Skin epidermis (tissue), 12 donors: Measurements from ENCODE around the gene PLEKHN1.

Source experiments
- H3K27ac ChIP-seq, 21 experiments: fragments of 200-600 bp; sonication (generic) in 11 of 21; one replicate each; pipeline ENCODE4 v1.5.0; 2020; ENCODE audit warnings: mild to moderate bottlenecking in 3 of 21, inconsistent platforms in 2 of 21, moderate library complexity in 2 of 21
- H3K4me3 ChIP-seq, 7 experiments: fragments of 200-600 bp; sonication (generic) in 2 of 7; one replicate each; pipeline ENCODE4 v1.5.0; 2020; ENCODE audit warnings: inconsistent platforms in 2 of 7, mild to moderate bottlenecking in 2 of 7, moderate library complexity in 1 of 7

Gene PLEKHN1, protein sequence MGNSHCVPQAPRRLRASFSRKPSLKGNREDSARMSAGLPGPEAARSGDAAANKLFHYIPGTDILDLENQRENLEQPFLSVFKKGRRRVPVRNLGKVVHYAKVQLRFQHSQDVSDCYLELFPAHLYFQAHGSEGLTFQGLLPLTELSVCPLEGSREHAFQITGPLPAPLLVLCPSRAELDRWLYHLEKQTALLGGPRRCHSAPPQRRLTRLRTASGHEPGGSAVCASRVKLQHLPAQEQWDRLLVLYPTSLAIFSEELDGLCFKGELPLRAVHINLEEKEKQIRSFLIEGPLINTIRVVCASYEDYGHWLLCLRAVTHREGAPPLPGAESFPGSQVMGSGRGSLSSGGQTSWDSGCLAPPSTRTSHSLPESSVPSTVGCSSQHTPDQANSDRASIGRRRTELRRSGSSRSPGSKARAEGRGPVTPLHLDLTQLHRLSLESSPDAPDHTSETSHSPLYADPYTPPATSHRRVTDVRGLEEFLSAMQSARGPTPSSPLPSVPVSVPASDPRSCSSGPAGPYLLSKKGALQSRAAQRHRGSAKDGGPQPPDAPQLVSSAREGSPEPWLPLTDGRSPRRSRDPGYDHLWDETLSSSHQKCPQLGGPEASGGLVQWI

DNA sequence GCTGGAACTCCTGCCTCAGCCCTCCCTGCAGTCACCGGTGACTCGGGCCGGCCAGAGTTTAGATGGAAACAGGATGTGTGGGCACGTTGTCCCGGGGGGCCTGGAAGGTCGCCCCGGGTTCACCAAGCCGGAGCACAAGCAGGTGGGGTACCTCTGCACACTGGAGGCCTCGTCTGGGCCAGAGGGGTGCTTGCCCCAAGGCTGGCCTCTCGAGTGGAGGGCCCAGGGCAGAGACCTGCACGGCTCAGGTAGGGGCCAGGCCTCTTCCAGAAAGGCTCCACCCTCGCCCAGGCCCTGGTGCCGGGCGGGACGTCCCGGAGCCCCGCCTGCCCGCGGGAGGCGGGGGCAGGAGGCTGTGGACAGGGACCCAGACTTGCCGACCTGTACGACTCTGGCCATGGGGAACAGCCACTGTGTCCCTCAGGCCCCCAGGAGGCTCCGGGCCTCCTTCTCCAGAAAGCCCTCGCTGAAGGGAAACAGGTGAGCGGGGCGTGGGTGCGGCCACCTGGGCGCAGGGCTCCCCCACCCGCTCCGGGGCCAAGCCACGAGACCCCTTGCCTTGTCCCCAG lies at the start of gene PLEKHN1:
TSS of gene PLEKHN1 (plus strand) at position 348 of the 569 bp plus-strand sequence. CDS start at position 398, 50 bp downstream.
- Histone ChIP-seq H3K4me3 (peak within 1 kb of the TSS; percentile 48 to 76 (median 61)), H3K27ac (peak within 1 kb of the TSS; percentile 42 to 98 (median 89))

DNA sequence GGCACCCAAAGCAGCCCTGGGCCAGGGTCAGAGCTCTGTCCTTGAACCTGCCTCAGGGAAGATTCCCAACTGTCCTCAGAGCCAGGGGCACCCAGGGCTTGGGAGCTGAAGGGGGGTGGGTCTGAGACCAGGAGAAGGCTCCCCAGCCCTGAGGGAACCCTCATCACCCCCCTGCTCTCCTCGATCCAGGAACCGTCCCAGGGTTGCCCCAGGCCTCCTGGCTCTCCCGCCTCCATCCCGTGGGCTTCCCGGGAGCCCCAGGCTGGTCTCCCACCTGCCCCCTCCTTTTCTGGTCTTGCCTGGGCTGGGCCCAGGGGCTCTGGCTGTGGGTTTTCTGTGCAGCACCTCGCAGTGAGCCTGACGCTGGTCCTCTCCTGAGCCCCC lies 49.2 kb upstream of the PLEKHN1 start:
- no peak overlapping the region for H3K4me3 ChIP-seq
- no peak overlapping the region for H3K27ac ChIP-seq

DNA sequence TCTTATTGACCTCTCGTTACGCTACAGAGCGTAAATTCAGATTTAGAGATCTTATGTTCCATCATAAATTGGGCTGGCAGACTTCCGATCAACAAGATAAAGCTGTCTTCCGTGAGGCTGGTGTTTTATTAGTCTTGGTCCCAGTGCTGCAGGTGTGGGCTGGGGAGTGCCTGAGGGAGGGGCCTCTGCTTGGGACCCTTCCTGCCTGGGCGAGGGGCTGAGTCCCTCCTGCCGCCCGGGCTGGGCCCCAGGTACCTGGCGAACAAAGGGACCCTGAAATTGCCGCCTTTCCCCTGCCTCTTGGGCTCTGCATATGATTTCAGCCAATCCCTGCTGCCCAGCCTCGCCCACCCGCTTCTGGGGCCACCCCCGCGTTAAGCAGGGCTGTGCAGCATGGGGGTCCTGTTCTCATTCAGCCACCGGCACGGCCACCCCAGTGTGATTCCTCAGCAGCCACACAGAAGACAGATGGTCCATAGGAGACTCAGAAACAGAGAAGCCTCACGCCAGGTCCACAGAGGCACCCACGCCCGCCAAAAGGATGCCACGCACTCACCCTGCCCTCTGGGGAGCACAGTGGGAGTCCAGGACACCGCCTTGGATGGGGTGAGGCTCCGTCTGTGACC lies 48.7 kb upstream of the PLEKHN1 start:
- Histone ChIP-seq H3K27ac (no peak overlapping the region), H3K4me3 (no peak overlapping the region)

DNA sequence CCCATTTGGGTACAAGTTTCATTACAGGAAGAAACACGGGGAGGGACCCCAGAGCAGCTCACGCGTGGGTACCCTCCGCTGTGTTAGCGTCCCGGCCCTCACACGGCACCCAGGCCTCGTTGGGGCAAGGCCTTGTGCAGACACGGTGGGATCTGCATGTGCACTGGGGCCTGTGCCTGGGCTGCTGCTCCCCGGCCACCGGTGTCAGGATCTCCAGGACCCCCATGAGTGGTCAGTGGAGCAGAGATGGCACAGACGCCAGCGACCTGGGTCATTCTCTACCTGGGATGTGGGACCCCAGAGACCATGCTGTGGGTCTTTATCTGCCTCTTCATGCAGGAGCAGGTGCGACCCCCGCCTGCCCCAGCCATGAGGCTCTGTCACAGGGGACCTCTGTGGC lies 47.9 kb upstream of the PLEKHN1 start:
- no peak overlapping the region for H3K27ac ChIP-seq
- H3K4me3 ChIP-seq, result no peak overlapping the region

DNA sequence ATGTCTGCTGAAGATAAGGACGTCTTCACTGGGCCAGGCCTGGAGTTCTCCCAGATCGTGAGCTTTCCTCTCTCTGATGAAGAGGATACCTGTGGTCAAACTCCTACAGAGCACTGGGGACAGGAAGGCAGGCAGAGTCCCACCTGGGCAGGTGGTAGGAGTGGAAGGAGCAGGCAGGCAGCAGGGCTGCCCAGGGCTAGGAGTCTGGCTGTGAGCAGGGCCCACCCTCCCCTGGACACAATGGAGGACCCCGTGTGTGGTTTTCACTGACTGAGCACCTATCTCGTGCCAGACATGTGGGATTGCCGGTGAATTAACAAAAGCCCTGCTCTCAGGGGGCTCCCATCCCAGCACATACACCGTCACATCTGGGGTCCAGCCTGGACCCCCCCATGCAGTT lies 47.4 kb upstream of the PLEKHN1 start:
- no peak overlapping the region for H3K4me3 ChIP-seq

DNA sequence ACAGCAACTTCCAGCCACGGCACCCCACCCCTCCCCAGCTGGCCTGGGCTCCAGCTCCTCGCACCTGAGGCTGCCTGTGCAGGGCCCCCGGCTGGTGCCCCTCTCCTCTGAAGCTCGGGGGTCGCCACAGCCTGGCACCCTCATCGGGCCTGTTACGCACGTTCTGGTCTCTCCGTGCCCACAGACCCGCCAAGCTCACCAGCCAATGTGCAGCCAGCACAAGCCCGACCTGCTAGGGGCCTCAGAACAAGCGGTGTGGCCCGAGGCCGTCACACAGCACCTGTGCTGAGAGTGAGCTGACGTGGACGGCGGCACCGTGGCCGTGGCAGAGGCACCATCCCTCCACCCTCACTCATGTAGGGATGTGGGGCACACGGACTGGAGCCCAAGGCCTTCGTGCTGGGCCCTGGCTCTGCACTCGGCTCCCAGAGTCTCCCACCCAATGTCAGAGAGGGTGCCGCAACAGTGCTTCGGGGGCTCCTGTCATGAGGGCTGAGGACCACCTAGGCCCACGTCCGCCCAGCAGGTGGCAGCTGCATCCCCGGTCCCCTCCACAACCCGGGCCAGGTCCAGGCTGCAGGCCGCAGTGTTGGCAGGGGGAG lies 46.9 kb upstream of the PLEKHN1 start:
- no peak overlapping the region for H3K27ac ChIP-seq

More for the DNA sequence above, 47.4 kb upstream of the PLEKHN1 start:
- H3K27ac ChIP-seq, result no peak overlapping the region

DNA sequence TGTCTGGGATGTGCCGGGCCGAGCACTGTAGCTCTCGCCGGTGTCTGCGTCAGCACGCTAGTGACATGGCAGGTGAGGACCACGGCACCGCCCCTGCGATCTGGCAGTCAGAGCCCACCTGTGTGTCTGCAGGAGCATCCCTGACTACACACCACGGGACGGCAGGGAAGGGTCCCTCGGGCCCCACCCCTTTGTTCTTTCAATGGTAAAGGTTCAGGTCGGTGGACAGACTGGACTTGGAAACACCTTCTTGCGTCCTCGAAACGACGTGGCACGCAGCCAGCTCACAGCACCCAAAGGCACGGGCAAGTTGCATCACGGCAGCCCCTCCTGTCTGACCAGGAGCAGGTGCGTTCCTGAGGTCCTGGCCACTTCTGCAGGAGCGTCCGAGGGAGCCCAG lies 46.3 kb upstream of the PLEKHN1 start:
- Histone ChIP-seq H3K27ac (no peak overlapping the region), H3K4me3 (no peak overlapping the region)

More for the DNA sequence above, 46.9 kb upstream of the PLEKHN1 start:
- no peak overlapping the region for H3K4me3 ChIP-seq

DNA sequence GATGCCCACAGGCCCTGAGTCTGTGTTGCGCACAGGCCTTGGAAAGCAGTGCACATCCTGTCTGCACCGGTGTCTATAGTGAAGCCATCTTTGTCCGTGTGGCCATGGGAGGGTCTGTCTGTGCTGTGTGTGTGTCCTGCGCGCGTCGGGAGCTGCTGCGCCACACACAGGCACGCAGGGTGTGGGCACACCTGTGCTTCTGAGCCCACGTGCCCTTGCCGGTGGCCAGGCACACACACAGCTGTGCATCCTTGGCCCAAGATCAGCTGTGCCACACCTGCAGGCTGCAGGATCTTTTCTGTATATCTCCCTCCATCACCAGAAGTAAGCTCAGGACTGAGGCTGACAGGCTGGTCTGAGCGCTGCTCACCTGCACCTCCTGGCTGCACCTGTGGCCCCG lies 45.8 kb upstream of the PLEKHN1 start:
- no peak overlapping the region for H3K4me3 ChIP-seq
- no peak overlapping the region for H3K27ac ChIP-seq

DNA sequence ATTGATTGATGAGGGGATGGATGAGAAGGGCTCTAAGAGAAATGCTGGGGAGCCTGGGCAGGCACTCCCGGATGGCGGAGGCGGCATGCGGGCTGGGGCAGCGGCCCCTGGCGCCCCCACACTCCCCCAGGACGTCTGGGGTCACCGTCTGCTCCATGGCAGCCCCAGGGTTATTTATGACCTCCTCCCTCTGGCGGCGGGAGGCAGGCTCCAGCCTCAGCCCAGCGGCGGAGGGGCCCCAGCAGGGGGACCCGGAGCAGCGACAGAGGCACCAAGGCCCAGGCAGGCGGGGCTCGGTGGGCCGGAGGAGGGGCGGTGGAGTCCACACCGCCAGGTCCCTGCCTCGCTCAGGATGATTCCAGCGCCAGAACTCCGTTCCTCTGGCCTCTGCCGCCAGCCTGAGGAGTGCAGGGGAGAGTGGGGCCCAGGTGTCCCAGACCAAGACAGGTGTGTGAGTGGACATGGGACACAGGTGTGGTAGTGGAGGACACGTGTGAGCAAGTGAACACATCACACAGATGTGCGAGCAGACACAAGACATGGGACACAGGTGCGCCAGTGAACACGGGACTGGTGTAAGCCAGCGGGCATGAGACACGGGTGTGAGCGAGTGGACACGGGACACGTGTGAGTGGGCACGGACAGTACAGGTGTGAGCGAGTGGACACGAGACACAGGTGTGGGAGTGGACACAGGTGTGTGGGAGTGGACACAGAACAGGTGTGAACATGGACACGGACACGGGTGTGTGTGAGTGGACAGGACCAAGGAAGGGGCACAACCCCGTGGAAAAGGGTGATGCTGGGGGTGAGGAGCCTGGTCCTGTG lies 45.1 kb upstream of the PLEKHN1 start:
- Histone ChIP-seq H3K27ac (no peak overlapping the region), H3K4me3 (no peak overlapping the region)

DNA sequence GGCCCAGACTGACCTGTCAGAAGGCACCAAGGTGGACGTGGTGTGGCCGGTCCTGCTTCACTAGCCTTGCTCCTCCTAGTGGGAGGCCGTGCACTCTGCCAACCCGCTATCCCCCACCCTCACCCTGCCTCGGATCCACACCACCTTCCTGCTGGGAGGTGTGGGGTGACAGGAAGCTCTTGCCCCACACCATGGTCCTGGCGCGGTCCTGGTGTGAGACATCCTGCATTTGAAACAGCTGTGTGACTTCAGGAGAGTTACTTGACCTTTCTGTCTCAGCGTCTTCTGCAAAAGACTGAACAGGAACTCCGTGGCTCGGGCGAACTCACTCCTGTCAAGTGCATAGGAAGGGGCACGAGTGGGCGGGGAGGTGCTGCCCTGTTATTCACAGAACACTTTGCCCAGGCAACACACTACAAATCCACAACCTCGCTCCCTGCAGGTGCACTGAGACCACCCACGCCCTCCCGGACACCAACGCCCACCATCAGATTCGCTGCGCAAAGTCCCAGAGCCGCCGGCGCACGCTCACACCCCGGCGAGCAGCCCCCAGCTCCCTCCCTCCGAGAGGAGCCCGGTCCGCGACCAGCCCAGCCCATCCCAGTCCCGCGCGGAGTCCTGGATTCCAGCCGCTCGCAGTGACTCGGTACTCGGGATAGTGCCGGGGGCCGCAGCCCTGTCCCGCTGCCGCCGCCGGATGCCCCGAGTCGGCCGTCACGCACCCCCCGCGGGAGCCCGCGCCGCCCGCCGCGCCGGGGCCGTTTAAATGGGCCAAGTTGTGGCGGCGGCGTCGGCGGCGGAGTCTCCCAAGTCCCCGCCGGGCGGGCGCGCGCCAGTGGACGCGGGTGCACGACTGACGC lies 42.9 kb upstream of the PLEKHN1 start, which contains the start of gene SAMD11:
TSS of gene SAMD11 (plus strand) at position 793 of the 860 bp plus-strand sequence. CDS start 509 bp downstream, outside the sequence.
- no peak within 1 kb of the TSS for H3K27ac ChIP-seq
- H3K4me3 ChIP-seq, result peak within 1 kb of the TSS; percentile 5 to 49 (median 32)

DNA sequence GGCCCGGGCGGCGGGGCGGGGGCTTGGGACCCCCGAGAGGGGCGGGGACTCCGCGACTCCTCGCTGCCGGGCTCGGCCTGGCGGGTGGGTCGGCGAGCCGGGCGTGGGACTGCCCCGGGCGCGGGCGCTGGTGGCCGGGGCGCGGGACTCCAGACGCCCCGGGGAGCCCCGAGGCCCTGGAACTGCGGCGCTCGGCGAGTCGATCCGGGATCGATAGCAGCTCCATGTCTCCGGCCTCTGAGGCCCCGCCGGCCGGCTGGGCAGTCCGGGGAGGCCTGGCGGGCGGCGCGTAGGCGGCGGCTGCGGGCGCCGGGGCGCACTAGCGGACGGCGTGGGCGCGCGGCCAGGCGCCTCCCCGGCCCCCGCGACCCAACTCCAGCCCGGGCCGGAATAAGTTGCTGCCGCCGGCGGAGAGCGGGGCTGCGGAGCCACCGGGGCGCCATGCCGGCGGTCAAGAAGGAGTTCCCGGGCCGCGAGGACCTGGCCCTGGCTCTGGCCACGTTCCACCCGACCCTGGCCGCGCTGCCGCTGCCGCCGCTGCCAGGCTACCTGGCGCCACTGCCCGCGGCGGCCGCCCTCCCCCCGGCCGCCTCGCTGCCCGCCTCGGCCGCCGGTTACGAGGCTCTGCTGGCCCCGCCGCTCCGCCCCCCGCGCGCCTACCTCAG lies 42.2 kb upstream of the PLEKHN1 start:
- no peak overlapping the region for H3K27ac ChIP-seq

DNA sequence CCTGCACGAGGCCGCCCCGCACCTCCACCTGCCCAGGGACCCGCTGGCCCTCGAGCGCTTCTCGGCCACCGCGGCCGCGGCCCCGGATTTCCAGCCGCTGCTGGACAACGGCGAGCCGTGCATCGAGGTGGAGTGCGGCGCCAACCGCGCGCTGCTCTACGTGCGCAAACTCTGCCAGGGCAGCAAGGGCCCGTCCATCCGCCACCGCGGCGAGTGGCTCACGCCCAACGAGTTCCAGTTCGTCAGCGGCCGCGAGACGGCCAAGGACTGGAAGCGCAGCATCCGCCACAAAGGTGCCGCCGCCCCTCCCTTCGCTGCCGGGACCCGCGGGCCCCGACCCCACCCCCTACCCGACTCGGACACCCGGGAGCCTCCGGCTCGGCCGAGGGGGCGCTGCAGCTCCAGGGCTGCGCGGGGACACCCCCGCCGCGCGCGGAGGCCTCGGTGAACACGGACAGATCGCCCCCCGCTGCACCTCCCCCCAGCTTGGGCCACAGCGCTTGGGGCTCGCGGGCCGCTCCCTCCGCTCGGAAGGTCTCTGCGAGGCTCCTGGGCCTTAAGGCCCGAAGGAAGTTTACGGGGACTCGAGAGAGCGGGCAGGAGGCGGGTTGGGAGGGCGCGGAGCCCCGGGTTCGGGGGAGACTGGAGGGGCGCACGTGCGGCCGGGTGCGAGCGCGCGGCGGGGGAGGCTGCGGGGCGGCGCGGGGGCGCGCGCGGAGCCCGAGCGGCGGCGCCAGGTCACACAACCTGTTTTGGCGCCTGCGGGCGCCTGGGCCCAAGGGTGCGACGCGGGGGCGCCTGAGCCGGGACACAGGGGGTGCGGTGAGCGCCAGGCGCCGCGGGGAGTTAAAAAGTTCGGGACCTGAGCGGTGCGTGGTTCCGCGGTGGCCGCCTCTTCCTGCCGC lies 41.4 kb upstream of the PLEKHN1 start:
- no peak overlapping the region for H3K27ac ChIP-seq

More for the DNA sequence above, 42.2 kb upstream of the PLEKHN1 start:
- H3K4me3 ChIP-seq, result peak overlapping the region; percentile 5 to 49 (median 32)

DNA sequence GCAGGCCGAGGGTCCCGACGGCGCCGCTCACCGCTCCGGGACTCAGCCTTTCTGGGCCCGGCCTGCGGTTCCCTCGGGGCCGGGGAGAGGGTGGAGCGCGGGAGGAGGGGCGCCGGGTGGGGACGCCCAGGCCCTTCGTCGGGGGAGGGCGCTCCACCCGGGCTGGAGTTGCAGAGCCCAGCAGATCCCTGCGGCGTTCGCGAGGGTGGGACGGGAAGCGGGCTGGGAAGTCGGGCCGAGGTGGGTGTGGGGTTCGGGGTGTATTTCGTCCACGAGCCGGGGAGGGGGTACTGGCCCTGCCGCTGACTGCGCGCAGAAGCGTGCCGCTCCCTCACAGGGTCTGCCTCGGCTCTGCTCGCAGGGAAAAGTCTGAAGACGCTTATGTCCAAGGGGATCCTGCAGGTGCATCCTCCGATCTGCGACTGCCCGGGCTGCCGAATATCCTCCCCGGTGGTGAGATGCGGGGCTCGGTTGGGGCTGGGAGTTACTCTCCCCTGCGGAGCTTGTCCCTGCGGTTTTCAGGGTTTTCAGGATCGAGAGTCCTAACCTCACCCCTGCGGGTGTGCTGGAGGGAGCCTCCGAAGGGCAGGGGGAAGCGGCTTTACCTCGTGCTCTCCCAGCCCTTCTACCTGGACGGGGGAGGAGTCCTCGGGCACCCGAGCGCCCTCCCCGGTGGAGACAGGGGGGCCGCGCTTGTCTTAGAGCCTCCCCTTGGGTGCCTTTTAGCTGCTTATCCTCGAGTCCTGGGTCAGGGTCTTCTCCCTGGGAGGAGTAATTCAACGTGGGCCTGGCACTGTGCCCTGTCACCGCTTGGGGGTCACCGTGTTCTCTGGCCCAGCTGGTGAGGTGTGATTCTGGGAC lies 40.5 kb upstream of the PLEKHN1 start:
- Histone ChIP-seq H3K27ac (no peak overlapping the region), H3K4me3 (peak overlapping the region in 3 of 7 experiments; percentile 32 to 49 (median 43))

More for the DNA sequence above, 41.4 kb upstream of the PLEKHN1 start:
- H3K4me3 ChIP-seq, result peak overlapping the region in 6 of 7 experiments; percentile 8 to 49 (median 32)

DNA sequence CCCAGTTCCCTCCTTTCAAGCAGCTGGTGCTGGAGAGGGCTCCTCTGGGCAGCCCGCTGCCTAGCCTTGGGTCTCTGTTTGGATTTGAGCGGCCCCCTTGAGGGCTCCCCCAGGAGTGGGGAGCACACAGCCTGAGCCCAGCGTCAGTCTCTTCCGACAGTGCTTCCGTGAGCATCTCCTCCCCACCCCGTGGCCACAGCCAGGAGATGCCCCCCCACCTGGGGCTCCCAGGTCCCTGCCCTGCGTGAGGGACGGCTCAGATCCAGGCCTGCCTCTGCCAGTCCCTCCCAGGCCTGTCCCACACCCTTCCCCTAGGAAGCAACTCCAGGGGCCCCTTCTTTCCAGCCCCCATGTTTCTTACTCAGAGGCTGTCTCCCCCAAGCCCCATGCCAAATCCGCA lies 39.0 kb upstream of the PLEKHN1 start:
- no peak overlapping the region for H3K4me3 ChIP-seq
- H3K27ac ChIP-seq, result no peak overlapping the region

DNA sequence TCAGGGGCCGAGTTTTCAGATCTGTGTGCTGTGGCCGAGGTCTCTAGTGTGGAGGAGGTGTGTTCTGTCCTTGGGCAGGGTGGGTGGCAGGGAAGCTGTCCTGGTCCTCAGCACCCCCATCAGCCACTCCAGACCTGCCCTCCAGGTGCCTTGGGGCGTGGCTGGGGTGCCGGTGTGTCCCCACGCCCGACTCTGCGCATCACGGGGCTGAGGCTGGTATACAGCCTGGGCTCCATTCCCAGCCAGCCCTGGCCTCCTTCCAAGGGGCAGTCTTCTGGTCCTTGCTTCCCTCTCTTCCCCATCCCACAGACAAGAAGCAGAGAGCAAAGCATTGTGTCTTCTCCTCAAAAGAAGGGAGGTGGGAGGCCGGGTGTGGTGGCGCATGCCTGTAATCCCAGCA lies 38.5 kb upstream of the PLEKHN1 start:
- H3K4me3 ChIP-seq, result no peak overlapping the region
- H3K27ac ChIP-seq, result no peak overlapping the region
